ENCODE results near the gene AKAP1.

- TF ChIP-seq BHLHE40 (IDR thresholded peaks at IDR 0.05; ENCODE audit: borderline replicate concordance), result no peak
- TF ChIP-seq ARNT (IDR thresholded peaks at IDR 0.05), result no peak
- TF ChIP-seq FOXK2 (IDR thresholded peaks at IDR 0.05), result no peak
- no peak for TF ChIP-seq SUZ12 (IDR thresholded peaks at IDR 0.05)
- no peak for TF ChIP-seq TARDBP (IDR thresholded peaks at IDR 0.05)
- no peak for TF ChIP-seq HDGF (IDR thresholded peaks at IDR 0.05; ENCODE audit: borderline replicate concordance)
- no peak for TF ChIP-seq NFRKB (IDR thresholded peaks at IDR 0.05)
- no peak for TF ChIP-seq CTBP1 (IDR thresholded peaks at IDR 0.05; ENCODE audit: borderline replicate concordance)
- no peak for TF ChIP-seq SP1 (IDR thresholded peaks at IDR 0.05)
- no peak for TF ChIP-seq FOXM1 (IDR thresholded peaks at IDR 0.05; ENCODE audit: borderline replicate concordance)
- TF ChIP-seq PKNOX1 (IDR thresholded peaks at IDR 0.05), result no peak
These were observed 68.0 kb downstream of the AKAP1 start for GRCh38 chr17:57152967-57153528.

Data from HEK293T (cell line).